Spleen (tissue), 11 donors: ENCODE results near the gene YJU2. TPM values are rescaled to one million over a fixed set of nuclear protein-coding genes. Genes with fewer than 3 reads are reported as not detected.

Experiments
- DNase-seq: peaks from one replicate; pipeline ENCODE4 v3.0.0-alpha.2; 2020
- H3K27ac ChIP-seq, 8 donors: fragments of 200-600 bp; sonication (generic) in 7 of 8; 1 replicate in 4 of 8; 2 replicates in 4 of 8; pipeline versions ENCODE4 v1.5.0 to v1.8.0; 2016 to 2021; ENCODE audit warnings: inconsistent platforms in 4 of 8, mild to moderate bottlenecking in 4 of 8, moderate library complexity in 1 of 8
- H3K27me3 ChIP-seq, 7 donors: fragments of 200-600 bp; sonication (generic) in 6 of 7; replicated peaks in 1 of 7; 1 replicate in 4 of 7; 2 replicates in 3 of 7; pipeline versions ENCODE4 v1.5.0 to v1.8.0; 2016 to 2021; ENCODE audit warnings: inconsistent platforms in 3 of 7, mild to moderate bottlenecking in 1 of 7
- H3K36me3 ChIP-seq, 6 donors: fragments of 200-600 bp; sonication (generic) in 5 of 6; 1 replicate in 4 of 6; 2 replicates in 2 of 6; pipeline versions ENCODE4 v1.5.0 to v1.8.0; 2016 to 2021; ENCODE audit warnings: inconsistent platforms in 2 of 6
- H3K4me1 ChIP-seq, 6 donors: fragments of 200-600 bp; sonication (generic) in 5 of 6; 1 replicate in 3 of 6; 2 replicates in 3 of 6; pipeline versions ENCODE4 v1.5.0 to v1.8.0; 2016 to 2021; ENCODE audit warnings: inconsistent platforms in 3 of 6
- H3K4me3 ChIP-seq, 8 donors: fragments of 200-600 bp; sonication (generic) in 7 of 8; 1 replicate in 4 of 8; 2 replicates in 4 of 8; pipeline versions ENCODE4 v1.5.0 to v1.8.0; 2016 to 2021; ENCODE audit warnings: inconsistent platforms in 4 of 8, mild to moderate bottlenecking in 4 of 8, moderate library complexity in 2 of 8
- H3K9me3 ChIP-seq, 8 donors: fragments of 200-600 bp; sonication (generic) in 7 of 8; 1 replicate in 4 of 8; 2 replicates in 4 of 8; pipeline versions ENCODE4 v1.5.0 to v1.8.0; 2016 to 2021; ENCODE audit warnings: inconsistent platforms in 4 of 8
- CTCF ChIP-seq, 11 experiments: fragments of 200-600 bp in 7 of 11; fragments of 450-650 bp in 4 of 11; sonication (generic) in 4 of 11; IDR thresholded peaks in 8 of 11; conservative IDR thresholded peaks in 3 of 11; 1 replicate in 7 of 11; 2 replicates in 4 of 11; pipeline versions ENCODE4 v1.4.0 to v1.8.0; 2016 to 2021; ENCODE audit warnings: antibody characterized with exemption in 11 of 11, inconsistent platforms in 4 of 11, mild to moderate bottlenecking in 1 of 11
- POLR2A ChIP-seq, 3 donors: fragments of 450-650 bp; IDR thresholded peaks; one replicate each; pipeline ENCODE4 v1.5.1; 2017; ENCODE audit warnings: antibody characterized with exemption in 3 of 3, mild to moderate bottlenecking in 1 of 3
- POLR2AphosphoS5 ChIP-seq, 3 donors: sonication (generic); formaldehyde crosslinking; IDR thresholded peaks; one replicate each; pipeline ENCODE4 v1.5.1; 2017; ENCODE audit warnings: antibody characterized with exemption in 3 of 3
- WGBS, 5 donors: extraction: QIAGEN DNeasy Blood & Tissue Kit in 3 of 5; methylation state at CpG; one replicate each; pipeline versions ENCODE4 v1.1.5 to v1.1.7; 2013 to 2018; 5-methylcytosine and 5-hydroxymethylcytosine counted together
- intact Hi-C: fragments of 100-400 bp; cut with DNase I; formaldehyde crosslinking; loops from one replicate; pipeline ENCODE4 v1.15.0; 2023; ENCODE audit warnings: low total_unique reads
- polyA plus RNA-seq, 3 donors: library from polyadenylated mRNA; stranded (reverse); fragments of 200-250 nt; gene quantifications; one replicate each; pipeline ENCODE4 v1.2.1, GENCODE V29; 2013
- total RNA-seq, 7 donors: library from RNA; depleted of rRNA in 3 of 7; stranded (reverse); fragments of >200 nt in 3 of 7; fragmentation: NEBNext Ultra II Directional in 4 of 7; extraction: Animal tissue kit (Norgen Biotek cat#: 25700) in 4 of 7; gene quantifications; one replicate each; pipeline versions ENCODE4 v1.1.0 to v1.2.1, GENCODE V29; 2016 to 2021
- donor health status: healthy with polysubstance abuse.
- donor health status: DM: no; HTN: no; CAD: no; lungs with moderate emphysema.
- donor health status: DM: no; HTN: no; CAD: no.
- donor health status: Bipolar disorder and iron deficiency.
- donor health status: healthy.
- donor health status: DM: no; HTN: no; CAD: no.
- donor health status: DM: yes; HTN: yes; CAD: no.

Gene YJU2
- total and polyA plus RNA-seq, 10 donors = 17.4 to 34.0 (median 22.5) TPM

GRCh38 chr19:4278419-4279266, 31.8 kb downstream of the YJU2 start, which contains the start of gene SHD:
Gene SHD, plus strand, starts transcription at chr19:4279266. Its CDS starts 798 bp downstream, at chr19:4280064.
- intact Hi-C loops = no loop called here
- Histone ChIP-seq H3K9me3 (no peaks in the 10 kb centered on the region), H3K4me3 (peak within 1 kb of the TSS in 7 of 8 donors; percentile 4 to 49 (median 21)), H3K36me3 (no peaks in the 10 kb centered on the region), H3K27ac (no peak within 1 kb of the TSS), H3K4me1 (peaks cover 11 to 24% (median 16%) of the 10 kb centered on the region in 6 donors), H3K27me3 (peaks cover 14 to 67% (median 54%) of the 10 kb centered on the region in 7 donors)
- 1 to 4% (median 2%) methylated on average over 36 to 40 of the region's 44 CpGs for WGBS, 5 donors
- no peak for DNase-seq
- TF ChIP-seq POLR2A (IDR thresholded peaks at IDR 0.05) (no peak), CTCF (IDR thresholded peaks at IDR 0.05 in 8 of 11, conservative IDR thresholded peaks at IDR 0.05 in 3 of 11) (no peak), POLR2AphosphoS5 (IDR thresholded peaks at IDR 0.05) (no peak)

- peak overlapping the region in 6 of 8 donors; percentile 4 to 49 (median 22) for H3K4me3 ChIP-seq
- no peaks in the 10 kb centered on the region for H3K9me3 ChIP-seq
- 1 to 3% (median 2%) methylated on average over 16 to 29 of the region's 30 CpGs for WGBS, 5 donors
- H3K36me3 ChIP-seq = no peaks in the 10 kb centered on the region
- no peak for TF ChIP-seq POLR2AphosphoS5 (IDR thresholded peaks at IDR 0.05)
- TF ChIP-seq POLR2A (IDR thresholded peaks at IDR 0.05) = no peak
- TF ChIP-seq CTCF (IDR thresholded peaks at IDR 0.05 in 8 of 11, conservative IDR thresholded peaks at IDR 0.05 in 3 of 11) = no peak
- H3K27ac ChIP-seq = no peak overlapping the region
- intact Hi-C loops = no loop called here
- no peak for DNase-seq
- peaks cover 14 to 72% (median 54%) of the 10 kb centered on the region in 7 donors for H3K27me3 ChIP-seq
- H3K4me1 ChIP-seq = peaks cover 11 to 24% (median 16%) of the 10 kb centered on the region in 6 donors
Observed at GRCh38 chr19:4279267-4279529, 32.3 kb downstream of the YJU2 start.

GRCh38 chr19:4279530-4280422, 32.9 kb downstream of the YJU2 start:
- Histone ChIP-seq H3K9me3 (no peaks in the 10 kb centered on the region), H3K4me1 (peaks cover 11 to 24% (median 16%) of the 10 kb centered on the region in 6 donors), H3K27me3 (peaks cover 14 to 78% (median 59%) of the 10 kb centered on the region in 7 donors), H3K4me3 (peak overlapping the region in 7 of 8 donors; percentile 4 to 49 (median 21)), H3K36me3 (no peaks in the 10 kb centered on the region), H3K27ac (no peak overlapping the region)
- WGBS, 5 donors = 3 to 18% (median 5%) methylated on average over 33 to 71 of the region's 71 CpGs
- TF ChIP-seq CTCF (IDR thresholded peaks at IDR 0.05 in 8 of 11, conservative IDR thresholded peaks at IDR 0.05 in 3 of 11) (no peak), POLR2A (IDR thresholded peaks at IDR 0.05) (no peak), POLR2AphosphoS5 (IDR thresholded peaks at IDR 0.05) (no peak)
- DNase-seq = no peak
- intact Hi-C loops = no loop called here
